GM18507 (cell line): Measurements from ENCODE around the gene HRC.

Experiments
- DNase-seq: peaks from one replicate; pipeline ENCODE4 v3.0.0; 2011; ENCODE audit warnings: low read depth; ENCODE audit not compliant: insufficient read length; ENCODE audit errors: extremely low spot score
- FAIRE-seq: peaks from 2 replicates; lab custom pipeline; 2011; peaks lifted over from hg19 to GRCh38; lab: Jason Lieb, UNC

HRC gene

DNA sequence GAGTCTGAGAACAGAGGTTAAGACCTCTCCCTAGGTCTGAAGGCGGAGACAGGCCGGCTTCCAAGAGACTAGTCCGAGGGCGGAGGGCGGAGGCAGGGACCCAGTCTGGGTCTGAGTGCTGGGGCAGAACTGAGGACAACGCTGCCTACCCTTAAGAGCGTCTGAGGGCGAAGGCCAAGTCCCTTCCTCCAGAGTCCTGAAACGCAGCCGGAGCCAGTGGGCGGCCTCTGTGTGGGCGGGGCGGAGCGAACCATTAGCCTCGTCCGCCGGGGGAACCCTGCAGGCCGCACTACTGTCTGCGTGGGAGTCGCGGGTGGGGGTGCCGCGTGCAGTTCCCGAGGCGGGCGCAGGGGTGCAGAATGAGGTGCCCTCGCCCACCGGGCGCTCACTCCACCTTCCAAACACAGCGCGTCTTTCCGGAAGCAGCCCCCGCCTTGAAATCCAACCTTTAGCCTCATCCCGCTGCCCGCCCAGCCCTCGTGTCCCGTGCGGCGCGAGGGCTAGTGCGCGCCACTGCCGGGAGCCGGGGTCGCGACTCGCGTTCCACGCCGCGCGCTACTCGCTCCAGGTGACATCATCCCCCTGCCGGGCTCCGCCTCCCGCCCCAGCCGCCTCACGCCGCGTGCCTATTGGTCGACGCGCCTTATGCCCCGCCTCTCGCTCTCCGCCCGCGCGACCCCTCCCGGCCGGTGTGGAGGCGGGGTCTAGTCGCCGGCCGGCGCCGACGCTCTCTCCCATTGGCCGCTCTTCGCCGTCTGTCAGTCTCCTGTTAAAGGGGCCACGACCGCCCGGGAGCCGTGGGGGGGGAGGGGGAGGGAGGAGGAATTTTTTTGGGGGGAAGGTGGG lies 36.4 kb downstream of the HRC start, which contains the start of gene C19orf73:
TSS of gene C19orf73 (minus strand) at position 579 of the 846 bp plus-strand sequence. CDS start at position 458, 121 bp downstream.
- DNase-seq, result peak; percentile 95
- FAIRE-seq, result peak; percentile 96

DNA sequence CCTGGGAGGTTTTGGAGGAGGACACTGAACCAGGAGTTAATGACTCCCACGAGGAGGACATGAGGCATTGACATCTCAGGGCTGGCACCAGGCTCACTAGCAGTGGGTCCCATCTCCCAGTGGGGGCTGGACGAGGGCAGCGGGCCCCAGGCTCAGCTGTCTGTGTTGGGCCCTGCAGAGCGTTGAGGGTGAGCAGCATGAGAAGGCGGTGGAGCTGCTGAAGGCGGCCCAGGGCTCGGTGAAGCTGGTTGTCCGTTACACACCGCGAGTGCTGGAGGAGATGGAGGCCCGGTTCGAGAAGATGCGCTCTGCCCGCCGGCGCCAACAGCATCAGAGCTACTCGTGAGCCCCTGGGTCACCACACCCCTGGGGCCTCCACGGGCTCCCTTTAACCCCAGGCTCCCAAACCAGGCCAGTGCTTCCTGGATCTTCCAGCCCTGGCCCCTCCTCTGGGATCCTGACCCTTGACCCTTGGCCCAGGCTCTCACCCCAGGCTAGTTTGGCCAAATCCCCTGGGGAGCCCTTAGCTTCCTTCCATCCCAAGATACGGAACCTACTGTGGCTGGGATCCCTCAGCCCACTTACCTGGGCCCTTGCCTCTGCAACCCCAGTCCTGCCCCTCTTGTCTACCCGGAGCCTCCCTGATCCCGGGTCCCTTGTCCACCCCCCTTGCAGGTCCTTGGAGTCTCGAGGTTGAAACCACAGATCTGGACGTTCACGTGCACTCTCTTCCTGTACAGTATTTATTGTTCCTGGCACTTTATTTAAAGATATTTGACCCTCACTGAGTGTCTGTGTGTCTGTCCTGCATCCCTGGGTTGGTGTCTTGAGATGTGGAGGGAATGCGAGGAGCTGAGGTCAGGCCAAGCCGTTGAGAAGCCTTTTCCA lies 37.3 kb downstream of the HRC start:
- no peak for FAIRE-seq
- DNase-seq, result no peak

DNA sequence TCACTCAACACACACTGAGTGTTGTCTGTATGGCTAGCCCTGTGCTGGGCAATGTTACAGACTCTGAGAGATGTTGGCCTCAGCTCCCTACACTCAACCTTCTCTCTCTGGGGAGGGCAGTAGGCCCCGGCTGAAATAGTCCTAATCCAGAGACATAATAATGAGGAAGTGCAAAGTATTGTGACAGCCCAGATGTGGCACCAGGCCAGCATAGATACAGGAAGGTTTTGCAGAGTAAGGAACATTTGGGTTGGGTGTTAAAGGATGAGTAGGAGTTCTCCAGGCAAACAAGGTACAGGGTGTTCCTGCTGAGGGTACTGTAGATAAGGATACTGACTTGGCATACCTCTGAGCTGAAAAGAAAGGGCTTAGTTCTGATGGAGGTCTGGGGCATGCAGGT lies 38.7 kb downstream of the HRC start:
- no peak for DNase-seq
- no peak for FAIRE-seq

DNA sequence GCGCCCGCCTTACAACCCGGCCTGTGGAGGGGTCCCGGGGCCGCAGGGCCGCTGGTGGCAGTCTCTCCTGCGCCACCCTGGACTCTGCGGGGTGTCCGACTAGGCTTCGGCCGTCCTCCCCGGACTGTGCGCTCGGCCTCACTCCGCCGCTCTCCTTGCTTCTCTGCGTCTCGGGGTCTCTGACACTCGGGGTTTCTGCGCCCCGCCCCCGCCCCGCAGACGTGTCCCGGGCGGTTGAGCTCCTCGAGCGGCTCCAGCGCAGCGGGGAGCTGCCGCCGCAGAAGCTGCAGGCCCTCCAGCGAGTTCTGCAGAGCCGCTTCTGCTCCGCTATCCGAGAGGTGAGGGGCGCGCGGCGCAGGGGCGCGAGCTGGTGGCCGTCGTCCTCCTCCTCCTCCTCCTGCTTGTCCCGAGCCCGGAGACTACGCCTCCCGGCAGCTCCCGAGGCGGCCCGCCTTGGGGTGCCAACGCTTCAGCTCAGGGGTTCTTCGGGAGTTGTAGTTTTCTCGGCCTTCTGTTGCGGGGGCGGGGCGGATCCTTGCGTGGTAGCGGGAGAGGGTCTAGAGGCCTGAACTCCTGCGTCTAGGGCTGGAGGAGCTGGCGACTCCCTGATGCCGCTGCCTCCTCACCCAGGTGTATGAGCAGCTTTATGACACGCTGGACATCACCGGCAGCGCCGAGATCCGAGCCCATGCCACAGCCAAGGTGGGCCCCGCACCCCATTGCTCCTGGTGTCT lies 40.4 kb downstream of the HRC start:
- FAIRE-seq, result no peak
- no peak for DNase-seq

DNA sequence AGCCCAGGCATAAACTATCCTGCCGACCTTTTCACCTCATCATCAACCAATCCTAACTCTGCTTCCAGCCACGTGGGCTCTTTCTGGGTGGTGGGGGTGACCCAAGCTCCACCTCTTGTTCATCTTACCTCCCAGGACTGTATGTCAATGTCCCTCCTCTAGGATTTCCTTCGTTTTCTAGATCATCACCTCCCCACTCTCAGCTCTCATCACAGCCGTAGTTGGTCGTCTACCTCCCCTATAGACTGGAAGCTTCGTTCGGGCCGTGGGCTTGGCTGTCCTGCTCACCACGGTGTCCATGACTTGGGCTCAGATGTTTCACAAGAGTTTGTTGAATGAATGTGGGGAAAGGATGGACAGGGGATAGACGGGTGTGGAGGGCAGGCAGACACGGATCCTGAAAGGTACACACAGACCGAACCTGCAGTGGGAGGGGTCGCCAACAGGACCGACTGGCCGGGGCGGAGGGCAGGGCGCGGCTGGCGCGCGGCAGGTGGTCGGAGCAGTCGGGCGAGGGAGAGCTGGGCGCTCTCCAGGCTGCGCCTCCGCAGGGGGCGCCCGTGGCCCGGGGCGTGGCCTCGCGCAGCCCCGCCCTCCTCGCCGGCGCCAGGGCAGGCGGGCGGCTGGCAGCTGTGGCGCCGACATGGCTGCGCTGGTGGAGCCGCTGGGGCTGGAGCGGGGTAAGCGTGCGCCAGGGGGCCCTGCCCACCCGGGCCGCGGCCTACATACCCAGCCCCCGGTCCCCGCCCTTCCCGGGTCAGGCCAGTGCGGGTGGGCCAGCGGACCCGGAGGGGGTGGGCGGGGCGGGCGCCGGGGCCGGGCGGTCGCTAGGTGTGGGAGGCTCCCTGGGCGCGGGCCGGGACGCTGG lies 41.2 kb downstream of the HRC start, which contains the start of gene LIN7B:
TSS of gene LIN7B (plus strand) at position 609 of the 868 bp plus-strand sequence. CDS start at position 644, 35 bp downstream.
- FAIRE-seq, result peak; percentile 29
- DNase-seq, result peak; percentile 84

DNA sequence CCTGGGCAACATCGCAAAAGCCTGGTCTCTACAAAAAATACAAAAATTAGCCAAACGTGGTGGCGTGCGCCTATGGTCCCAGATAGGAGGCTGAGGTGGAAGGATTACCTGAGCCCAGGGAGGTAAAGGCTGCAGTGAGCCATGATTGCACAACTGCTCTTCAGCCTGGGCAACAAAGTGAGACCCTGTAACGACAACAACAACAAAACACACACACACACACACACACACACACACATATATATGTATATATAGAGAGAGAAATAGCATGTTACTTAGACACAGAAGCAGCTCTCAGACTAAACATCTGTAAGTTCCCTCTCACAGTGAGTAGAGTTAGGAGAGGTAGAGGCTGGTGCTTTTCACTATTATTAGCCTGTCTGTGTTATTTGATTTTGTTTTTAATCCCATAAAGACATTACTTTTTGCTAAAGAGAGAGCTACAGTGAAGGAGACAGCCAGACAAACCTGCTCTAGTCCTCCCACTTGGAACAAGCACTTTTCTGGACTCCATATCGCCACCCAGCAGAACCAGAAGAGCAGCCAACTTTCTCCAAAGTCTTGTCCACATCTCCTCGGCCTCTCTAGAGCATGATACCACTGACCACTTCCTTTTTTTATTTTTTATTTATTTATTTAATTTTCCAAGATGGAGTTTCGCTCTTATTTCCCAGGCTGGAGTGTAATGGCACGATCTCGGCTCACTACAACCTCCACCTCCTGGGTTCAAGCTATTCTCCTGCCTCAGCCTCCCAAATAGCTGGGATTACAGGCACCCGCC lies 43.8 kb downstream of the HRC start:
- DNase-seq (no peak), FAIRE-seq (no peak)

DNA sequence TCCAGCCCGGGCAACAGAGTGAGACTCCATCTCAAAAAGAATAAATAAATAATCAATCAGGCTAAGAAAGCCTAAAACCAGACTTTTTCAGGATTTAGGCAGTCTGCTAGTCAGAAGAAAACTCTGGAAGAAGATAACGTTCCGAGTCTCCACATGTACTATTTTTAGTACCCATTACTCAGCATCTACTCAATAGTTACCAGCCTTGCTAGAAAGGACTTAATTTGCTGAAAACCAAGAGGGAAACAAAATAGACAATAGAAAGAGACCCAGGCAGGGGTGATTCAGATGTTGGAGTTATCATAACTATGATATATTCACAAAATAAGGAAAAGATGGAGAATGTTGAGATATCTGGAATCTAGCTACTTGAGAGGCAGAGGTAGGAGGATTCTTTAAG lies 44.6 kb downstream of the HRC start:
- DNase-seq, result no peak
- FAIRE-seq, result no peak

DNA sequence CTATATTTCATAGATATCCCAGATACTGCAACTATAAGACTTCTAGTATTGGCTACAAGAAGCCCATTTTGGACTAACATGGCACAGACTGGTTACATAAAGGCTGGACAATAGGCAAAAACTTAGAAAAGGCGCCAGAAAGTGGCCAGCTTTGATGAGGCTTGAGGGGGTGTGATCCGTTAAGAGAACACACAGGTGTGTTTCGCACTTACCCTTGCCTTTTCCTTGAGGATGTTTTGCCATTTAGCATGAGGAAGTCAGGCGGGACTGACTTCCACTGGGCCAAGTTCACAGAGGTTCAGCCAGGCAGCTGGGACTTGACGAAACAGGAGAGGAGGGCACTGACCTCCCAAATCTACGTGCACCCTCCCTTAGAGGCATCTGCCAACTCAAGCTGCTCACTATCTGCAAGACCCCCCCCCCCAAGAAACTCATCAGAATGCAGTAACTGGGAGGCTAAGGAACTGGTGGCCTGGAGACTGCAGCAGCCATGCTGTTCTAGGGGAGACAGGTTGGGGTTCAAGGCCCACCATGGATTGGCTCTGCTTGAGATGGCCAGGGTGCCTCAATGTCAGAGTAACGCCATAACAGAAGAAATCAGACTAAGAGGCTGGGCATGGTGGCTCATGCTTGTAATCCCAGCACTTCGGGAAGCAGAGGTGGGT lies 45.5 kb downstream of the HRC start:
- FAIRE-seq, result no peak
- no peak for DNase-seq

DNA sequence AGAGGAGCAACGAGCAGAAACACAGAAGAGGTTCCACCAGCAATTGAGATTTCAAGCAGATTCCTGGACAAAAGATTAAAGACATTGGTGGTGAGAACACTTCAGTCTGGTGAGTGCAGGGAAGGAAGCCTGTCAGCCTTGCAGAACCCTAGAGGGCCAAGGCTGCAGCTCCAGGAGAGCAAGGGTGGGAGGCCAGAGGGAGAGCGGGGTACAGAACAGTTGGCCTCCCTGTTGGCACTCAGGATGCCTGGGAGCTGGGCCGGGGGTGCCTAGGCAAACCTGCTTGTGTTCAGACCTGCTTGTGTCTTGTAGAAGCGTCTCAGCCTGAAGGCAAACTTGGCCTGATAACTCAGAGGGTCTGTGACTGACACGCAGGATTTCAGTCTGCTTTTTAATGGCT lies 46.1 kb downstream of the HRC start:
- DNase-seq (no peak), FAIRE-seq (no peak)

DNA sequence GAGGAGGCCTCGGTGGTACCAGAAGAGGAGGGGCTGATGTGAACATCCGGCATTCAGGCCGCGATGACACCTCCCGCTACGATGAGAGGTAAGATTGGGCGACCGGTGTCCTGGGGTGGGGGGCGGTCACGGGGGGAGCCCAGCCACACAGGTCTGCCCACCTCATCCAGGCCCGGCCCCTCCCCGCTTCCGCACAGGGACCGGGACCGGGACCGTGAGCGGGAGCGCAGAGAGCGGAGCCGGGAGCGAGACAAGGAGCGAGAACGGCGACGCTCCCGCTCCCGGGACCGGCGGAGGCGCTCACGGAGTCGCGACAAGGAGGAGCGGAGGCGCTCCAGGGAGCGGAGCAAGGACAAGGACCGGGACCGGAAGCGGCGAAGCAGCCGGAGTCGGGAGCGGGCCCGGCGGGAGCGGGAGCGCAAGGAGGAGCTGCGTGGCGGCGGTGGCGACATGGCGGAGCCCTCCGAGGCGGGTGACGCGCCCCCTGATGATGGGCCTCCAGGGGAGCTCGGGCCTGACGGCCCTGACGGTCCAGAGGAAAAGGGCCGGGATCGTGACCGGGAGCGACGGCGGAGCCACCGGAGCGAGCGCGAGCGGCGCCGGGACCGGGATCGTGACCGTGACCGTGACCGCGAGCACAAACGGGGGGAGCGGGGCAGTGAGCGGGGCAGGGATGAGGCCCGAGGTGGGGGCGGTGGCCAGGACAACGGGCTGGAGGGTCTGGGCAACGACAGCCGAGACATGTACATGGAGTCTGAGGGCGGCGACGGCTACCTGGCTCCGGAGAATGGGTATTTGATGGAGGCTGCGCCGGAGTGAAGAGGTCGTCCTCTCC lies 47.4 kb downstream of the HRC start:
- FAIRE-seq (no peak), DNase-seq (no peak)

DNA sequence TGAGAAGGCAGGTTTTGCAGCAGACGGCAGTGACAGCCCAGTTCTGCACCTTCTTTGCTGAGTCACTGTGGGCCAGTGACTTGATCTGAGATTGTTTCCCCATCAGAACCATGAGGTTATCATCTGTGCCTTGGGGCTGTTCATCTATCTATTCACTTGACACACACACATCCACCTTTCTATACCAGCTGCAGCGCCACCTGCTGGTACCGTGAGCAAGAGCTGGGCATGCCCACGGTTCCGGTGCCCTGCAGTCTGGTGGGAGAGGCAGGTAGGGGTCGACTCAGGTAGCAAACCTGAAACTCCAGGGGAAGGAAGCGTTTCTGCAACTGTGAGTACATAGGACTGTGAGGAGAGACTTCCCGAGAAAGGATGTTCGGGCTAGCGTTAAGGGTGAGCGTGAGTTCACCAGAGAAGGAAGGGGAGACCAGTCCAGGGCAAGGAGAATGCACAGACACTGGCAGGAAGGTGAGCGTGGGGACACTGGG lies 48.5 kb downstream of the HRC start:
- FAIRE-seq, result peak; percentile 67

DNA sequence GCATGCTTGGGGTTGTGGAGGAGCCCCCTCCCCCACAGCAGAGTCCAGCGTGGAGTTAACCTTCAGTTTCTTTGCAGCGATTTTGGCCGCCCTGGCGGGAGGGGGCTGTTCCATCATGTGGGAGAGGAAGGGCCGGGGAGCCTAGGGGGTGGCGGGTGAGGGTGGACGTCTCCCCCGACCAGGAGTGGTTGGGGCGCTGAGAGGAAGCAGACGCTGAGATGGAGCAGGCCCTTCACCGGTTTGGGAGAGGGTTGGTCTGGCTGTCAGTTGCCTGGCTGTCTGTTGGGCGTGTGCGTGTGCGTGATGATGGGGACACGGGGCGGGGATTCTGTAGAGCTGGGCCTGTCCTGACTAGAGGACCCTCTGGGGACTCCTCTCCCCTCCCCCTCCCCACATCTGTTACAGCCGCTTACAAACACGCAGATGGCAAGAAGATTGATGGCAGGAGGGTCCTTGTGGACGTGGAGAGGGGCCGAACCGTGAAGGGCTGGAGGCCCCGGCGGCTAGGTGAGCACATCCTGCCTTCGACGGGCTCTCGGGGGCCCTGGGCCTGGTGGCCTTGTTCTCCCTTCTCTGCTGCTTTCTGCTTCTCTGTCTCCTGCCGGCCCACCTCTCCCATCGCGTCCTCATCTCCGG lies 50.8 kb downstream of the HRC start:
- DNase-seq, result no peak
- FAIRE-seq, result no peak

More for the DNA sequence above, 48.5 kb downstream of the HRC start:
- DNase-seq, result no peak

DNA sequence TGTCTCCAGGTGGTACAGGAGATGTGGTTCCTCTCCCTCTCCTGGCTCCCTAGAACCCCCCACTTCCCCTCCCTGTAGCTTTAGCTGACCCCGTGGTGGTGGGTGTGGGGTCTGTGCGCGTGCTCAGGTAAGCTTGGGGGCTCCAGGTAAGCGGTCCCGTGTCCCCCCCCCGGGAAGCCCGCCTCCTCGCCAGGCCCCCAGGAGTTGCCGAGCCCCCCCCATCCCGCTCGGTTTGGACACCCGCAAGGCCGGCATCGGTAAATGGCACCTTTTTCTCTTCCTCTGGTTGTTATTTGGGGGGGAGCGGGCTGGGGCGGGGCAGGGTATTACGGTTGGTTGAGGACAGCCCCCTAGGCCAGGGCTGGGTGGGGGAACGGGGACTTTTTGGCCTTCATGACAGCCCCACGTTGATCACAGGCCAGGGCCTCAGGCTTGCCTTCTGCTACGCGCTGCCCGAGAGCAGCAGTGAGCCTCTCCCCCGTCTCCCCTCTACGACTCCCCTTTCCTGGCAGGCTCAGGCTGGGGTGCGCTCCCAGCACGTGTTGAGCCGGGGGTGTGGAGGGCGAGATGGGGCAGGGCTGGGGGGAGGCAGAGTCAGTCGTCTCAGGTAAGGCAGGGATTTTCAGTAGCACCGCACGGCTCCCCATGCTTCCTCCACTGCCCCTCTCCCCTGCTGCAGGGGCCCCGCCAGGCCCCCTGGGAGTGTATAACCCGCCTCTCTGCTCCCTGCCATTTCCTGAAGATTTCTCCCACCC lies 51.7 kb downstream of the HRC start:
- FAIRE-seq, result no peak
- no peak for DNase-seq

DNA sequence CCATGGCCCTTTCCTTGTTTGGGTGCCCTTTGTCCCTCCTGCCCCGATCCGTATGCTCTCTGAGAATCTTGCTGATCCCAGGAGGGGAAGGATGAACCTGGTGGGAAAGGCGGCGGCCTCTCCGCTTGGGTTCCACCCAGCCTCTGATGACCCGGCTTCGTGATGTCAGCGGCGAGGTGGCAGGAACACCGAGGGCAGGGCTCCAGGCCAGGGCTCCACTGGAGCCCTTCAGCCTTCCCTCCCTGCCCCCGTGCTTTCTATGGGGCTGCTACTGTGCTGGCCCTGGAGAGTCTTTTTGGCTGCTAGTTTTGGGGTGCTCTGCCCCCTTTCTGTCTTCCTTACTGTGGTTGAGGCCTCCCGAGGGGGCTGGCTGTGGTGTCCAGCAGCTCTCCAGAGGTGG lies 52.9 kb downstream of the HRC start:
- FAIRE-seq (no peak), DNase-seq (no peak)
